NCI-H446 (cell line): ENCODE results near the gene TTC21B.

Experiments used
- DNase-seq, 2 experiments: peaks; one replicate each; lab custom pipeline; 2025; lab: John Stamatoyannopoulos, UW

The TTC21B gene

GRCh38 chr2:165924946-165925345 is 28.6 kb downstream of the TTC21B start:
- DNase-seq = no peak

DNA sequence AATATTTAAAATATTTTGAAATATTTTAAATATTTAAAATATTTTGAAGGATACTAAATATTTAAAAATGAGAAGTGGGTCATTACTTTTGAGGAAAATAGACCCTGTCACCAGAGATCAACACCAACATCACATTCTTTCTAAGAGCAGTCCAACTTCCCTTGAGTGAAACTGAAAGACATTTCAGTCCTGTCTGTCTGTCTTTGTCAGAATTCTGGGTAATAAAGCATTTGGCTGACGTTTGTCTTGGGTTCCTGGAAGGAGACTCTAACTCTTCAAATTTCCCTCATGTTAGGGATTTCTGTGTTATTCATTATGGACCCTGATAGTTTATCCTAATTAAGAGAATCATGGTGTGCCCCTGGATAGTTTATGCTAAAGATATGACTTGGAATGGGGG is 32.8 kb downstream of the TTC21B start:
- DNase-seq = no peak

DNA sequence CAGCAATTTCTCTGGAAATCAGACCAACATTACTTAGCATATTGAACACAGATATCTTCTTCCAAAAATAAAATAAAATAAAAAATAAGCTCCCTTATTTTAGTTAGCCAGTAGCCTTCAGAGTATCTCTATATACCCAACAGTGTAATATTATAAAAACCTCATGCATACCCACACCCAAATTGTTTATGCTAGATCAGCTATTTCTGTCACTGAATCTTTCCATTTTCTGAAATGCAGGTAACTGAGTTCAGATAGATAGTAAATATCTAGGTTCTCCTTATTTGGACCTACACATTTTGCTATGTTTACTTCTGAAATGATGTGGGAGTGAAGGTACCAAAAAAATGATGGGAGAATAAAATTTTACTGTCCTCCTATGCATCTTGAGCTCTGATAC is 39.9 kb downstream of the TTC21B start:
- no peak for DNase-seq

DNA sequence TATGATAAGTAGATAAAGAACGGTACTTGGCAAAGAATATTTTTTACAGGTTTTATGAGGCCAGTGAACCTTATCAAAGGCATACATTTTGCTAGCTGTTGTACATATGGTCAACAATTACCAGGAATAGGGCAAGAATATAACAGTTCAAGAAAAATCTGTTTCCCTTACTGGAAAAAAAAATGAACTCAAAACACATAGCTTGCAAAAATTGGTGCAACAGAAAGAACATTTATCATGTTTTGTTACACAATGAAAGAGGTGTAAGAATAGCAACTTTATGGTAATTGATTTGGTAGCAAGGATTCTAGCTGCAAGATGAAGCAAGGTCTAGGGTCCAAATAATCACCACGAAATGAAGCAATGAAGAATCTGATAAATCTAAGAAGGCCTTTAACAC is 41.6 kb downstream of the TTC21B start:
- DNase-seq = no peak

DNA sequence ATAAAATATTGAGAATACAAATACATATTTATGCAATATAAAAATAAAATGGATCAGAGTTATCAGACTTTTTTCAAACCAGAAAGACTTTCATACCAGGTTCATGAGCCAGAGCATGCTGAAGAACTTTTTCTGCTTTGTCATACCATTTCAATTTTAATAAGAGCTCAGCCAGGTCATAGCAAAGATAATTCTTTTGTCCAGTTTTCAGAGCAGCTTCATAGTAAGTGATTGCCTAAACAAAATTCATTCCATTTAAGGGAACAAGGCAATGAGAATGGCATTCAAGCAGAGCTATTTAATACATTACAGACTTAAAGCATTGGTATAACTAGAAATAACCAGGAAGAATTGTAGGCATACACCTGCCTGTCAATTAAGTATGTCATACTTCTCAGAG is 42.3 kb downstream of the TTC21B start:
- no peak for DNase-seq

- DNase-seq = no peak
Observed at GRCh38 chr2:165909466-165909865, 44.1 kb downstream of the TTC21B start.

DNA sequence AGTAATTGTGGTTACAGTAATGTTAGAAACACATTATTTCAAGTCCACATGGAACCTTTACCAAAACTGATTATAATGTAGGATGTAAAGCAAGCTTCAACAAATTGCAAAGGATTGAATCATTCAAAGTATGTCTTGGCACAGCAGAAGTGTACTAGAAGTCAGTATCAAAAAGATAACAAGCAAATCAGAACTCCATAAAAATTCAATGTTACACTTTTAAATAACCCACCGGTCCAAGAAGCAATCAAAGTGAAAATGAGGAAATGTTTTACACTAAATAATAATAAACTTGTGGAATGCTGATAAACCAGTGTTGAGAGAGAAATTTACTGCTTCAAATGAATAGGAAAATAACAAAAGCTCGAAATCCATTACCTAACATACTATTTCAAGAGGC is 47.7 kb downstream of the TTC21B start:
- DNase-seq = no peak

GRCh38 chr2:165905269-165905668 is 48.3 kb downstream of the TTC21B start:
- no peak for DNase-seq

GRCh38 chr2:165904432-165904831 is 49.1 kb downstream of the TTC21B start:
- no peak for DNase-seq

DNA sequence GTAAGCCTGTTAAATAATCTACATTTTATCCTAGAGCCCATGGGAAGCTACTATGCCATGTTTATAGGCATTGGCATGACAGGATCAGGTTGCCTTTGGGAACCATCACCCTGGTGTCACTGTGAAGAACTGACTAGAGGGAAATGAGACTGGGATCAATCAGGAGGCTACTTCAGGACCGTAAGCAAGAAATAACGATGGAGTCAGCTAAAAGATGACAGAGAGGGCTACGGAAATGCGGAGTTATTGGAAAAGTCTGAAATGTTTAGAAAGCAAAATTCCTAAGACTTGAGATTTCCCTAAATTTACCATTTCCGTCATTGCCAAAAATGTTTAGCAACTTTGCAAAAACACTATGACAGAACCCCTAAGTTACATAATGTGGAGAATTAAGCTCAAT is 50.2 kb downstream of the TTC21B start:
- no peak for DNase-seq

DNA sequence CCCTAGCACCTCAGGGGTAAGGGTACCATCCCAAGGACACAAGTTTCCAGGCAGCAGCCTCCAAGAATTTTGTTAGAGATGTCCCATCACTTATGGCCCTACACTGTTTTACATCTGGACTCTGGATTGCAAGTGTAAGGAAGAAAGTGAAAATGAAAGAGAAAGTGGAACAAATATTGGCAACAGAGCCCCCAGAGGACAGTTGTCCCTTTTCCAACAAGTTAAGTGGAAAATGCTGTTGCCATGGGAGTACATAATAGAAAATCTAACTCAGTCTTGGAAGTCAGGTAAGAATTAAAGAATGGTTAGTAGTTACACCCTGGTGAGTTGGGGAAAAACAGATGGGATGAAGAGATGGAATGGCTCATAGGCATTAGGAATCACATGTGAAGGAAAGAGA is 50.6 kb downstream of the TTC21B start:
- no peak for DNase-seq

- no peak for DNase-seq
Observed at GRCh38 chr2:165901620-165902298, 51.8 kb downstream of the TTC21B start.

DNA sequence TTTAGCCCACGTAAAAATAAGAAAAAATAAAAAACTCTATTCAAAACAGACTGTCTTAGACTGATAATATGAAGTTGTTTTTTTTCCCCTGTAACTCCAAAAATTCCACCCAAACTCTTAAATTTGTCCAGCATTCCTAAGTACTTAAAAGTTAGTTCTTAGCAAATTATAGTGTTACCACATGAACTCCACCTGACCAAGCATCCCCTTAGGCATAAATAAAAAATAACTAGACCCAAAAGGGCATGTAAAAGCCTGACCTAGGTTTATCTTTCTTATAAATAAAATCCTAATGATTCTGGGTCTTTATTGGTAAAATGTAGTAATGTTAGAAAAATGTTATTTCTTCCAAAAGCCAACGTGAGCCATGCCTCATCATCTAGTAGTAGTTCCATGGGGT is 54.3 kb downstream of the TTC21B start:
- DNase-seq = no peak

DNA sequence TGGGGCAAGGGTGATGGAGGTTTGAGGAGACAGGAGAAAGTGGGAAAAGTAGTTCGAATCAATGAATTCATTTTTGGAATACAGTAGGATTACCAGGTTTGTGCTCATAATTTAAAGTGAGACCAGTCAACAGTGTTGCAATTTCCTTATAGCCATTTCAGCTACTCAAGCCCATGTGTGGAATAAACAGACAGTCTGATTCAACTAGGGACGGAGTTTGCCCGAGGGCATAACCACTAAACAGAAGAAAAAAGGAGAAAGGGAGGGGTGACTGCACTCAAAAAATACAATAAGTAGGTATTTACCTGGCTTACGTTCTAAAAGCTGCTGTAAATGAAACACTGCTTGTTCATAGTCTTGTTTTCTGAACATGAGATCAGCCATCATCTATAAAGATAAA is 55.2 kb downstream of the TTC21B start:
- DNase-seq = no peak

- DNase-seq = no peak
Observed at GRCh38 chr2:165897726-165898125, 55.9 kb downstream of the TTC21B start.

- DNase-seq = no peak
Observed at GRCh38 chr2:165897074-165897473, 56.5 kb downstream of the TTC21B start.

DNA sequence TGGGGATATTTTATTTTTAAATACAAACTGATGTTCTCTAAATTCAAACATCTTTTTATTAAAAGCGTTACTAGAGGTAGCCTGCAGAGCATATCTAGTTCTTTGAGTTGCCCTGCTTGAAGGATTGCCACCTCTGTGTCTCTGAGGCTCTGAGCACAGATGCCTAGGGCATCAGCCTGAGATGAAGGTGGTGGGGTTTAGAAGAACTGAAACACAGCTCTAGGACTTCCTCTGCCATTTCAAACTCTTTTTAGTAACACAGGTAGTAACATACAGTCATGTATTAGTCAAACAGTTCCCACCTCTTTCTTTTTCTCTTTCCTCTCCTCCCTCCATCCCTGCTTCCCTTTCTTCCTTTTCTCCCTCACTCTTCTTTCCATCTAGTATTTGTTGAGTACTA is 57.6 kb downstream of the TTC21B start:
- no peak for DNase-seq

GRCh38 chr2:165893556-165893955 is 60.0 kb downstream of the TTC21B start:
- DNase-seq = no peak

GRCh38 chr2:165892526-165892925 is 61.0 kb downstream of the TTC21B start:
- DNase-seq = no peak

- DNase-seq = no peak
Observed at GRCh38 chr2:165891943-165892342, 61.6 kb downstream of the TTC21B start.

- no peak for DNase-seq
Observed at GRCh38 chr2:165891345-165891744, 62.2 kb downstream of the TTC21B start.

DNA sequence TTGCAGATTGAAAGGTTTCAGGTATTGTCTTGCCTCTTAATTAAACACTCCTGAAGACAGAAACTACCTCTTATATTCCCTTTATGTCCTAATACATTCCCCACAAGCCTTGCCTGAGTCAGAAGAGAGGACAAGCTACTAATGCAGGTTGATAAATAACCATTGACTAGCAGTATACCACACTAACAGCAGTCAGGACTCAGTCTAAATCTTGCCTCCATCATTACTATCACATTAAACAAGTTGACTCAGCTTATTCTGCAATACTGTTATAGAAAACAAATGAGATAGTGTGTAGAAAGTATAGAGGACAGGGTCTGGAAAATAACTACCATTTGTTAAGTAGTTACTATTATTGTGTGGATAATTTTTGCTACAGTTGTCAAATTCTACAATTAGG is 63.8 kb downstream of the TTC21B start:
- DNase-seq = no peak

DNA sequence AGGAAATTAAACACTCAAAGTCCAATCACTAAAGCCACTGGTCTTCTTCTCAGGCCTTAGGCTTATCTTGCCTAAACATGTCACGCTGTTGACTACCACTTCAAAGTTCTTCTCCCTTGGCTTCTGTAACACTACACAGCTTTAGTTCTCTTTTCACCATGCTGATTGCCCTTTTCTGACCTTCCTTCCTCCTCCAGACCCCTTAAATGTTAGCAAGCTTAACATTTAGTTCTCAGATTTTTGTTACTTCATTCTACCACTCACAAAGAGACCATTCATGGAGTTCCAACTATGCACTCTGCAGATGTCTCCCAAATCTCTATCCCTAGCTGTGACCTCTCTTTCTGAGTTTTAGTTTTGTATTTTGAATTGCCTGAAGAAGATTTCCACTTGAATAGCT is 64.4 kb downstream of the TTC21B start:
- no peak for DNase-seq

- no peak for DNase-seq
Observed at GRCh38 chr2:165888171-165888570, 65.4 kb downstream of the TTC21B start.
